Left lung (tissue), 10 donors: ENCODE results near the gene SMIM27. TPM values are rescaled to one million over a fixed set of nuclear protein-coding genes. Genes with fewer than 3 reads are reported as not detected.
A peak's percentile ranks its signal among the peaks of the same experiment; 100 is the strongest.

ENCODE experiments used
- ATAC-seq: fragments of 200-7000 bp; cut with Tn5 transposase; one replicate; pipeline ENCODE4 v1.9.1; 2020; ENCODE audit warnings: moderate library complexity
- DNase-seq, 4 donors: peaks; one replicate each; pipeline ENCODE4 v3.0.0-alpha.2; 2013 to 2020
- H3K27ac ChIP-seq, 2 donors: fragments of 200-600 bp; sonication (generic) in 1 of 2; one replicate each; pipeline versions ENCODE4 v1.5.0 to v1.8.0; 2020 to 2021
- H3K27me3 ChIP-seq, 2 donors: fragments of 200-600 bp; sonication (generic) in 1 of 2; one replicate each; pipeline versions ENCODE4 v1.5.0 to v1.8.0; 2020 to 2021
- H3K36me3 ChIP-seq, 2 donors: fragments of 200-600 bp; sonication (generic) in 1 of 2; one replicate each; pipeline versions ENCODE4 v1.5.0 to v1.8.0; 2020 to 2021
- H3K4me1 ChIP-seq, 2 donors: fragments of 200-600 bp; one replicate each; pipeline ENCODE4 v1.8.0; 2021
- H3K4me3 ChIP-seq, 2 donors: fragments of 200-600 bp; sonication (generic) in 1 of 2; one replicate each; pipeline versions ENCODE4 v1.5.0 to v1.8.0; 2020 to 2021; ENCODE audit warnings: mild to moderate bottlenecking in 1 of 2
- H3K9me3 ChIP-seq, 2 donors: fragments of 200-600 bp; sonication (generic) in 1 of 2; one replicate each; pipeline versions ENCODE4 v1.5.0 to v1.8.0; 2020 to 2021
- intact Hi-C, 2 donors: fragments of 100-400 bp; cut with DNase I; formaldehyde crosslinking; loops; one replicate each; pipeline versions ENCODE4 v1.11.2 to v1.14.2; 2022
- polyA plus RNA-seq, 6 donors: library from polyadenylated mRNA; unstranded; fragments of 120-200 nt; gene quantifications; one replicate each; pipeline ENCODE4 v1.2.1, GENCODE V29; 2013; ENCODE audit not compliant: insufficient read length in 6 of 6
- total RNA-seq, 2 donors: library from RNA; stranded (reverse); fragmentation: NEBNext Ultra II Directional; extraction: Animal tissue kit (Norgen Biotek cat#: 25700); gene quantifications; one replicate each; pipeline ENCODE4 v1.2.1, GENCODE V29; 2021
- TF ChIP-seq, protein P1 (sequence below), 2 donors: fragments of 200-600 bp; sonication (generic) in 1 of 2; IDR thresholded peaks; one replicate each; pipeline versions ENCODE4 v1.5.0 to v1.8.0; 2021; ENCODE audit warnings: antibody characterized with exemption in 2 of 2
- donor health status: DM: no; HTN: yes; CAD: no.
- donor health status: DM: no; HTN: no; CAD: no.

SMIM27 gene
- total and polyA plus RNA-seq, 8 donors, result 8.0 to 14.4 (median 11.4) TPM

DNA sequence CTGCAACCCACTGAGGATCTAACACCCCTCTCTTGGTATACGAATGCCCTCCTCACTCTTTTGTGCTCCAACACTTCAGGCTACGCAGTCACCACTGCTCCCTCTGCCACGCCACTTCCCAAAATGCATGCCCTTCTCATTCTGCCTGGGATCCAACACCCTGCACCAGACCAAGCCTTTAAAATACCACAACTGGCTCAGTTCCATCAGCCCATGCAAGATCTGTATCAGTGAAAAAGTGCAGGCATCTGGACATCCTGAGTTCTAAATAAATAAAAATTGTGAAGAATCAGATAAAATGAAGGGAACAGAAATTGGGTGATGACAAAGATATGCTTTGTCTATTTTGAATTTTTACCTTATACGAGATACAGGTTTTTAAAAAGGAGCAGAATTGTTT, 18.1 kb downstream of the SMIM27 start:
- no peak for DNase-seq
- Histone ChIP-seq H3K27me3 (no peaks in the 10 kb centered on the region), H3K4me1 (peaks cover 19 to 34% of the 10 kb centered on the region in 2 donors), H3K9me3 (no peaks in the 10 kb centered on the region), H3K4me3 (no peak overlapping the region), H3K27ac (no peak overlapping the region), H3K36me3 (peaks cover 0 to 35% of the 10 kb centered on the region in 2 donors)
- TF ChIP-seq, protein P1, sequence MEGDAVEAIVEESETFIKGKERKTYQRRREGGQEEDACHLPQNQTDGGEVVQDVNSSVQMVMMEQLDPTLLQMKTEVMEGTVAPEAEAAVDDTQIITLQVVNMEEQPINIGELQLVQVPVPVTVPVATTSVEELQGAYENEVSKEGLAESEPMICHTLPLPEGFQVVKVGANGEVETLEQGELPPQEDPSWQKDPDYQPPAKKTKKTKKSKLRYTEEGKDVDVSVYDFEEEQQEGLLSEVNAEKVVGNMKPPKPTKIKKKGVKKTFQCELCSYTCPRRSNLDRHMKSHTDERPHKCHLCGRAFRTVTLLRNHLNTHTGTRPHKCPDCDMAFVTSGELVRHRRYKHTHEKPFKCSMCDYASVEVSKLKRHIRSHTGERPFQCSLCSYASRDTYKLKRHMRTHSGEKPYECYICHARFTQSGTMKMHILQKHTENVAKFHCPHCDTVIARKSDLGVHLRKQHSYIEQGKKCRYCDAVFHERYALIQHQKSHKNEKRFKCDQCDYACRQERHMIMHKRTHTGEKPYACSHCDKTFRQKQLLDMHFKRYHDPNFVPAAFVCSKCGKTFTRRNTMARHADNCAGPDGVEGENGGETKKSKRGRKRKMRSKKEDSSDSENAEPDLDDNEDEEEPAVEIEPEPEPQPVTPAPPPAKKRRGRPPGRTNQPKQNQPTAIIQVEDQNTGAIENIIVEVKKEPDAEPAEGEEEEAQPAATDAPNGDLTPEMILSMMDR (IDR thresholded peaks at IDR 0.05), result no peak
- intact Hi-C loops, result loop anchor here (10.0 kb wide), 2 partner anchors 135 to 185 kb away; partner anchors contain the start of gene ACO1 (in 1 of the 2)
- no peak for ATAC-seq

DNA sequence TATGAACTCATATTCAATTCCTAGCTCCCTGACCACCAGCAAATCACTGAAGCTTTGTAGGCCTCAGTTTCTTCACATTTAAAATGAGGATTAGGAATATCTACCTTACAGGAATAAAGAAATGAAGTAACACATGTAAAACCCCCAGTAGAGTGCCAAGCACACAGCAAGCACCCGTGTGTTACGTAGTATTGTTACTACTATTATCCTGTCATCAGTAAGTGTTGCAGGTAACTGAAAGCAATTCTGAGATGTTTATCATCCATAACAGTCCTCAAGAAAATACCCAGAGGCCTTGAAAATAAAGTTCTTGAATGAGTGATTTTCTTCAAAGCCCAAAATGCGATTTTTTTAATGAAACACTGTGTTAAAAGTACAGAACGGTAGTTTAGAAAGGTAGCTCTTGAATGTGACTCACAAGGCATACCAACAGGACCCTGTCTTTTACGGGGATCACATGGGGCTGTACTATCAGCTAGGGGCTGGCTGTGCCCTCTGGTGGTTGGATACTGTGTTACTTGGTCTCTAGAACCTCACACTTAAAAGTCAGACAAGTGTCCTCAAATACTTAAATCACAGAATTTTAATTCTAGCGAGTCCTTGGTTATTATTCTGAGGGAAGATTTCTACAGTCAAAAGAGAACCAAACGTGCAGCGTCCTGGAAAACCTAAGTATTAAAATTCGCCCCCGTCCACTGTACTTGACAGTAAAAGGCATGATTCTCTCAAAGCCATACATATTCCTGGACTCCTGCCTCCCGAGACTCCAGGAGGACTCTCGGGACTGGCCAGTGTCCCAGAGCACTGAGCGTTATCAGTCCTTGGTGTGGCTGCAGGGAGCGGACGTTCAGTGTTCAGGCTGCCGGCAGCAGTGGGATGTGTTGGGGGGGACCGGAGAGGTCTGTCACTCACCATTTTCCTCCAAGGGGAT, 20.1 kb downstream of the SMIM27 start:
- Histone ChIP-seq H3K27me3 (no peaks in the 10 kb centered on the region), H3K27ac (peak overlapping the region; percentile 82 to 85), H3K36me3 (peaks cover 0 to 16% of the 10 kb centered on the region in 2 donors), H3K9me3 (no peaks in the 10 kb centered on the region), H3K4me3 (peak overlapping the region; percentile 74 to 81), H3K4me1 (peaks cover 19 to 34% of the 10 kb centered on the region in 2 donors)
- DNase-seq (peak in 2 of 4 donors; percentile 52 to 71), ATAC-seq (peak; percentile 96)
- intact Hi-C loops, result loop anchor here (10.0 kb wide), 2 partner anchors 137 to 187 kb away; partner anchors contain the start of gene ACO1 (in 1 of the 2)
- TF ChIP-seq, protein P1 (IDR thresholded peaks at IDR 0.05), result peak; percentile 42 to 69

DNA sequence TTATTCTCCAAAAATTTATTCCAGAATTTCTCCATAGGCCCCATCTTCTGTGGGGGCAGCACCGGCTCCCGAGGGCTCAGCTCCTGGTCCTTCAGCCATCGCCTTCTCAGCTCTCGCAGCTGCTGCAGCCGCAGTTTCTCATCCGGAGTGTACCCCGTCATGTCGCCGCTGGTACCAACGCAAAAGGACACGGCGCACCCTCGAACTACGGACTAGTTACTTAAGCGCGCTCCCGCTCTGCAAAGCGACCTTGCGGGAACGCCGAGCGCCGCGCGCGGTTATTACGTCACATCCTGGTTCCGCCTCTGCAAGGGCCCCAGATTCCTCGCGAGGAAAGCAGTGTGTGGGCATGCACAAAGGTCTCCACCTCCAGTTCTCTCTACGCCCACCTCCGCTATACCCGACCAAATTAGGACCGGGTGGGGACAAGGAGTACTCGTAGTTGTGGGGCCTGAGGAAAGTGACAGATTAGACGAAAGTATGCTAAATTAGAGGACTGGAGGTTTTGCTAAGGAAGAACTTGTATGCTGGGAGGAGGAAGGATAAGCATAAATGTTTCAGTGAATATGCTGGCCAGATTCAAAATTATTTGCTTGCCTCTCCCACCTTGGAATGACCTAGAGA, 20.9 kb downstream of the SMIM27 start, which contains the start of gene NDUFB6:
Gene NDUFB6, minus strand, starts transcription at position 260 of the 624 bp plus-strand sequence. Its CDS starts 99 bp downstream, at position 161.
- Histone ChIP-seq H3K4me1 (peaks cover 19 to 34% of the 10 kb centered on the region in 2 donors), H3K4me3 (peak within 1 kb of the TSS; percentile 74 to 81), H3K27me3 (no peaks in the 10 kb centered on the region), H3K36me3 (peaks cover 0 to 8% of the 10 kb centered on the region in 2 donors), H3K9me3 (no peaks in the 10 kb centered on the region), H3K27ac (peak within 1 kb of the TSS; percentile 82 to 85)
- TF ChIP-seq, protein P1 (IDR thresholded peaks at IDR 0.05), result no peak
- ATAC-seq, result peak; percentile 98
- DNase-seq, result peak; percentile 93 to 99 (median 96)
- intact Hi-C loops, result loop anchor here (10.0 kb wide), 2 partner anchors 138 to 188 kb away; partner anchors contain the start of gene ACO1 (in 1 of the 2)

DNA sequence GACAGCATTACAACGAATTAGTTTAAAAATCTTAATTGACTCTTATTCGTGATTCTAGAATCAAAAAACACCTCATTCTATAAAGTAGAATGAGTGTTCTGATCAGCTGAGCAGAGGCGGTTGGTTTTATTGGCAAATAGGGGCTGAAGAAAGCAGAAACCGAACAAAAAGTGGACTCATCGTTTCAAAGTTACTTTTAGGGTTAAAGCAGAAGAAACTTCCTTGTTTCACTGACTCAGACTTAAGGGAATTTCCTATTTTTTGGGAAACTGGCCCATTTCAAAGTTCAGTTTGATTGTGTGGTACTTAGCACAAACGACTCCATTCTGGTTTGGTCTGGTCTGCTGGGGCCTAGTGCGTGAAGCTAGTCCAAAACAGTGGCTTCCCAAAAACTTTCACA, 21.7 kb downstream of the SMIM27 start:
- H3K27ac ChIP-seq, result peak overlapping the region in 1 of 2 donors; percentile 82

More for the DNA sequence above, 21.7 kb downstream of the SMIM27 start:
- Histone ChIP-seq H3K4me3 (peak overlapping the region in 1 of 2 donors; percentile 81), H3K36me3 (peaks cover 0 to 4% of the 10 kb centered on the region in 2 donors), H3K27me3 (peaks cover 0 to 8% of the 10 kb centered on the region in 2 donors), H3K4me1 (peaks cover 19 to 34% of the 10 kb centered on the region in 2 donors), H3K9me3 (no peaks in the 10 kb centered on the region)
- TF ChIP-seq, protein P1 (IDR thresholded peaks at IDR 0.05), result no peak
- no peak for ATAC-seq
- intact Hi-C loops, result loop anchor here (10.0 kb wide), 2 partner anchors 139 to 189 kb away; partner anchors contain the start of gene ACO1 (in 1 of the 2)
- DNase-seq, result no peak
